ENCODE data around the gene LPAR2. TPM values are rescaled to one million over a fixed set of nuclear protein-coding genes. Genes with fewer than 3 reads are reported as not detected.
"Not testable (repeated sequence)": the region's sequence is repeated elsewhere in the genome, so short reads cannot be mapped to it uniquely, and the experiment has no call there.

LPAR2 gene
- total RNA-seq, 4 donors from 2014 or later, result 0.78 to 3.5 (median 2.3) TPM

DNA sequence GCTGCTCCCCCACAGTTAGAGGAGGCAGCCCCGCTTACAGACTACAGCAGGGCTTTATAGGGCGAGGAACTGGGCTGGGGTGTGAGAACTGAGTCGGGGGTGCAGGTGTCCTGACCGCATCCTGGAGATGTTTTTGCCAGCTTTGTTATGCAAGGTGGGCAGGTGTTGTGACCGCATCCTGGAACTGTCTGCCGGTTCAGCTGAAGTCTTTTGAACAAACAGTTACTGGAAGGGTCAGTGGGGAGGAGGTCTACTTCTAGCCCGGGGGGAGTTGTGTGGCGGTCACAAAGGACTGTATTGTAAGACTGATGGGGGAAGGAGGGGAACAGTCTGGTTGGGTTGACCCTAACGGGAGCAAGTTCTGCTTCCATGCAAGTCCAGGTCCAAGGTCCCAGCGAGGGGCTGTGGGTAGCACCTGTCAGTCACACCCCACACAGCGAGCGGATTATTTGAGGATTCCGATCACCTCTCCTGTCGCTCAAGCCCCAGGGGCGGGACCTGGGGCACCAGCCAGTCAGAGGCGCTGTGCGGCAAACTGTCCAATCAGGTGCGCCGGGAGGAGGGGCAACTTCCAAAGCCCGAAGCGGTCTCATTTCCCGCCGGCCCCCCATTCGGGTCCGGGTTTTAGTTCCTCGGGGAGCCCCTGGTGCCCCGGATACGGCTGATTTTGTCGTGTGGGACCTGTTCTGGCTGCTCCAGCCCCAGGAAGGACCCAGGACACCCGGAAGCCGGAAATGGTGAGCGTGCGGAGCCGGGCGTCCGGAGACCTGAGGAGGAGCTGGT, 40.4 kb upstream of the LPAR2 start, which contains the start of gene ZNF101:
Gene ZNF101 (plus strand): TSS at position 610 of the 783 bp plus-strand sequence. CDS start 125 bp downstream, at position 735.
- H3K36me3 ChIP-seq, result peaks cover 0 to 12% of the 10 kb centered on the region in 2 donors
- ATAC-seq, result peak; percentile 76
- peaks cover 0 to 25% (median 4%) of the 10 kb centered on the region in 3 donors for H3K4me1 ChIP-seq
- peak within 1 kb of the TSS; percentile 31 to 88 (median 88) for H3K27ac ChIP-seq
- 0 to 12% methylated on average over 8 to 13 of the region's 36 CpGs for WGBS, 2 donors (ENCODE audit: low coverage in 1 of 2)
- H3K9me3 ChIP-seq, result no peaks in the 10 kb centered on the region
- H3K27me3 ChIP-seq, result no peaks in the 10 kb centered on the region
- TF ChIP-seq, protein P1, sequence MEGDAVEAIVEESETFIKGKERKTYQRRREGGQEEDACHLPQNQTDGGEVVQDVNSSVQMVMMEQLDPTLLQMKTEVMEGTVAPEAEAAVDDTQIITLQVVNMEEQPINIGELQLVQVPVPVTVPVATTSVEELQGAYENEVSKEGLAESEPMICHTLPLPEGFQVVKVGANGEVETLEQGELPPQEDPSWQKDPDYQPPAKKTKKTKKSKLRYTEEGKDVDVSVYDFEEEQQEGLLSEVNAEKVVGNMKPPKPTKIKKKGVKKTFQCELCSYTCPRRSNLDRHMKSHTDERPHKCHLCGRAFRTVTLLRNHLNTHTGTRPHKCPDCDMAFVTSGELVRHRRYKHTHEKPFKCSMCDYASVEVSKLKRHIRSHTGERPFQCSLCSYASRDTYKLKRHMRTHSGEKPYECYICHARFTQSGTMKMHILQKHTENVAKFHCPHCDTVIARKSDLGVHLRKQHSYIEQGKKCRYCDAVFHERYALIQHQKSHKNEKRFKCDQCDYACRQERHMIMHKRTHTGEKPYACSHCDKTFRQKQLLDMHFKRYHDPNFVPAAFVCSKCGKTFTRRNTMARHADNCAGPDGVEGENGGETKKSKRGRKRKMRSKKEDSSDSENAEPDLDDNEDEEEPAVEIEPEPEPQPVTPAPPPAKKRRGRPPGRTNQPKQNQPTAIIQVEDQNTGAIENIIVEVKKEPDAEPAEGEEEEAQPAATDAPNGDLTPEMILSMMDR (IDR thresholded peaks at IDR 0.05), result no peak
- peak in 1 of 2 donors; percentile 22 for TF ChIP-seq POLR2A (IDR thresholded peaks at IDR 0.05)
- peak; percentile 31 for TF ChIP-seq POLR2AphosphoS5 (IDR thresholded peaks at IDR 0.05)
- TF ChIP-seq EP300 (IDR thresholded peaks at IDR 0.05), result no peak
- H3K4me3 ChIP-seq, result peak within 1 kb of the TSS; percentile 71 to 90

DNA sequence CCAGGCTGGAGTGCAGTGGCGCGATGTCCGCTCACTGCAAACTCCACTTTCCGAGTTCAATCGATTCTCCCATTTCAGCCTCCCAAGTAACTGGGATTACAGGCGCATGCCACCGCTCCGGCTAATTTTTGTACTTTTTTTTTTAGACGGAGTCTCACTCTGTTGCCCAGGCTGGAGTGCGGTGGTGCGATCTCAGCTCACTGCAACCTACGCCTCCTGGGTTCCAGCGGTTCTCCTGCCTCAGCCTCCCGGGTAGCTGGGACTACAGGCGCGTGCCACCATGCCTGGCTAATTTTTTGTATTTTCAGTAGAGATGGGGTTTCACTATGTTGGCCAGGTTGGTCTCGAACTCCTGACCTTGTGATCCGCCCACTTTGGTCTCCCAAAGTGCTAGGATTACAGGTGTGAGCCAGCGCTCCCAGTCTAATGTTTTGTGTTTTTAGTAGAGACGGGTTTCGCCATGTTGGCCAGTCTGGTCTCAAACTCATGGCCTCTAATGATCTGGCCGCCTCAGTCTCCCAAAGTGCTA, 37.5 kb upstream of the LPAR2 start:
- H3K4me1 ChIP-seq, result peaks cover 0 to 52% (median 22%) of the 10 kb centered on the region in 3 donors
- peaks cover 0 to 12% of the 10 kb centered on the region in 2 donors for H3K36me3 ChIP-seq
- WGBS, 2 donors (ENCODE audit: low coverage in 1 of 2), result 88 to 93% methylated on average over 15 to 21 of the region's 22 CpGs
- not testable (repeated sequence) for H3K4me3 ChIP-seq, ATAC-seq, H3K9me3 ChIP-seq, H3K27ac ChIP-seq, H3K27me3 ChIP-seq

DNA sequence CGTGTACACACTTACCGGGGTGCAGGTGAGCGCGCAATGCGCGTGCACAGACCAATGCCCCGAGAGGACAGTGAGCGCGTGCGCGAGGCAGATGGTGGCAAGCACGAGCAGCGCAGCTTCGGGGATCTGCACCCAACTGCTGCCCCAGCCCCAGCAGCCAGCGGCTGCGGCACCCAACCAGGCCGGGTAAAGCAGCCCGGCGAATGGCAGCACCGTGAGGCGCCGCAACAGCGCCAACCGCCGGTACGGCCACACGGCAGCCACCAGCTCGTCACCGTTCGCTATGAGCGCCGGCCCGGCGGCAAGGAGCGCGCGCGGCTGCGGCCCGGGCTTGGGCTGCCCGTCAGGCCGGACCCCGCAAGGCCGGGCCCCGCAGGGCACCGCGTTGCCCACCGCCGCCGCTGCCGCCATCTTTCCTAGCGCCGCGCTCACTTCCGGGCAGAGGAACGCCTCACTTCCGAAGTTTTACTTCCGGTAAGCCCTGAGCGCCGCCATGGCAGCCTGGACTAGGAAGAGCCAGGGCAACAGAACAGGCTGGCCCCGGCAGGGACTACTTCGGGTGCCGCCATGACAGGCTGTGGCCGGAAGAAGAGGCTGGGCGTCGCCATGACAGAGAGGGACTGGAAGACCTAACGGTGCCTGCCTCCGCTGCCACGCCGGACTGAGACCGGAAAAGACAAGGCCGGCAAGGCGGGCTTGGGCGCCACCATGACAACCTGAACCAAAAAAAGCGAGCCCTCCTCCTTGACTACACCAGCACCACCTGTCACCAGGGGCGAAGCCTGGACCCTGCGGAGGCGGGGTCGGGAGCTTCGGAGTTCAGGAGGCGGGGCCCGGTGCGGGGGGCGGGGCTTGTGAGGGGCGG, 35.5 kb upstream of the LPAR2 start, which contains the start of gene ATP13A1:
Gene ATP13A1 (minus strand): TSS at position 421 of the 865 bp plus-strand sequence. CDS start 10 bp downstream, at position 411.
- Histone ChIP-seq H3K27me3 (no peaks in the 10 kb centered on the region), H3K27ac (peak within 1 kb of the TSS; percentile 70 to 95 (median 90)), H3K9me3 (no peaks in the 10 kb centered on the region), H3K4me3 (peak within 1 kb of the TSS; percentile 78 to 98), H3K36me3 (peaks cover 0 to 32% of the 10 kb centered on the region in 2 donors), H3K4me1 (peaks cover 0 to 38% (median 18%) of the 10 kb centered on the region in 3 donors)
- no peak for TF ChIP-seq EP300 (IDR thresholded peaks at IDR 0.05)
- peak; percentile 82 for TF ChIP-seq POLR2AphosphoS5 (IDR thresholded peaks at IDR 0.05)
- TF ChIP-seq, protein P1 (IDR thresholded peaks at IDR 0.05), result peak in 3 of 4 experiments; percentile 26 to 43 (median 41)
- peak; percentile 9 to 55 for TF ChIP-seq POLR2A (IDR thresholded peaks at IDR 0.05)
- peak; percentile 98 for ATAC-seq
- WGBS, 2 donors (ENCODE audit: low coverage in 1 of 2), result no CpG with 5 or more reads among the region's 85 CpGs

DNA sequence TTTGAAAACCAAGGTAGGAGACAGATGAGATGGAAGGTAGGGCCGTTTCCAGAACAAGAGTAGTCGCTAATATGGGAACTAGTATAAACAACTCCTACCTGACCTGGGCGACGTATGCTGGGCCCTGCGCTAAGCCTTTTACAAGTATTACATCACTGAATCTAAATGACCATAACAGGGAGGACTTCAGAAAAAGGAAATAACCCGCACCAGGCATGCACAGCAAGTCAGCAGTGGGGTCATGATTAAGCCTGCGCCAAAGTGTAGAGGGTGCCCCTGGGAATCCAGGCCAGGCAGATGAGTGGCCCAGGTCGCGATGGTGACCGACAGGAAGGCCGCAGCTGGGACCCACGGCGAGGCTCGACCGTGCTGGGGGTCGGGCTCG, 34.8 kb upstream of the LPAR2 start:
- TF ChIP-seq POLR2A (IDR thresholded peaks at IDR 0.05) (no peak), POLR2AphosphoS5 (IDR thresholded peaks at IDR 0.05) (no peak)
- peak overlapping the region; percentile 35 to 95 (median 90) for H3K27ac ChIP-seq
- ATAC-seq, result no peak
- H3K4me3 ChIP-seq, result peak overlapping the region; percentile 78 to 98
- H3K36me3 ChIP-seq, result peaks cover 0 to 38% of the 10 kb centered on the region in 2 donors
- H3K27me3 ChIP-seq, result no peaks in the 10 kb centered on the region
- H3K4me1 ChIP-seq, result peaks cover 0 to 32% (median 18%) of the 10 kb centered on the region in 3 donors
- WGBS, 2 donors (ENCODE audit: low coverage in 1 of 2), result 13 to 25% methylated on average over 7 to 9 of the region's 17 CpGs
- no peaks in the 10 kb centered on the region for H3K9me3 ChIP-seq

DNA sequence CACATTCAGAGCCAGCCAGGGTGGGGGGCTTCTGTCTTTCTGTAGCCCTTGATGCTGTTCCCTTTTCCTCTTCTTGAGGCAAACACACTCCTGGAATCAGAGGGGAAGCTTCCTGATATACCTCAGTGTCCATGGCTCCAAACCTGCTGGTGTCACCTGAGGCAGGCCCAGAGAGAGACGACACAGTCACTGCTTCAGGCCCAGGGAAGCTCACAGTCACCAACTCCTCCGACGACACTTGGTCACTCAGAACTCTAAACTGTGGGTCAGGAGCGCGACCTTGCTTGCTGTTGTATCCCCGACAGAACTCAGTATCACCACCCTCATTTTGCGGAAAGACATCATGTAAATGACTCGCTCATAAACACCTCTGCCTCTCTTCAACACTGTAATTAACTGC, 34.3 kb upstream of the LPAR2 start:
- peak overlapping the region in 1 of 2 donors; percentile 98 for H3K4me3 ChIP-seq
- ATAC-seq, result no peak
- peaks cover 0 to 43% of the 10 kb centered on the region in 2 donors for H3K36me3 ChIP-seq
- H3K27me3 ChIP-seq, result no peaks in the 10 kb centered on the region
- WGBS, 2 donors (ENCODE audit: low coverage in 1 of 2), result 81 to 86% methylated on average over 5 to 7 of the region's 8 CpGs
- peaks cover 0 to 32% (median 18%) of the 10 kb centered on the region in 3 donors for H3K4me1 ChIP-seq
- TF ChIP-seq, protein P1 (IDR thresholded peaks at IDR 0.05), result no peak
- TF ChIP-seq POLR2AphosphoS5 (IDR thresholded peaks at IDR 0.05) (no peak), EP300 (IDR thresholded peaks at IDR 0.05) (no peak), POLR2A (IDR thresholded peaks at IDR 0.05) (no peak)
- H3K9me3 ChIP-seq, result no peaks in the 10 kb centered on the region
- peak overlapping the region in 3 of 4 donors; percentile 87 to 95 (median 92) for H3K27ac ChIP-seq

Data from gastroesophageal sphincter (tissue), 4 donors.